GM18502 (cell line): ENCODE data around the gene TMEM203.
A peak's percentile ranks its signal among the peaks of the same experiment; 100 is the strongest.
"Not testable (repeated sequence)": the region's sequence is repeated elsewhere in the genome, so short reads cannot be mapped to it uniquely, and the experiment has no call there.

ENCODE experiments used
- ATAC-seq: cut with Tn5 transposase; IDR thresholded peaks from one replicate; pipeline ENCODE4 v1.9.1; 2021; ENCODE audit warnings: mild to moderate bottlenecking; ENCODE audit not compliant: unreplicated experiment, poor library complexity

Gene TMEM203

DNA sequence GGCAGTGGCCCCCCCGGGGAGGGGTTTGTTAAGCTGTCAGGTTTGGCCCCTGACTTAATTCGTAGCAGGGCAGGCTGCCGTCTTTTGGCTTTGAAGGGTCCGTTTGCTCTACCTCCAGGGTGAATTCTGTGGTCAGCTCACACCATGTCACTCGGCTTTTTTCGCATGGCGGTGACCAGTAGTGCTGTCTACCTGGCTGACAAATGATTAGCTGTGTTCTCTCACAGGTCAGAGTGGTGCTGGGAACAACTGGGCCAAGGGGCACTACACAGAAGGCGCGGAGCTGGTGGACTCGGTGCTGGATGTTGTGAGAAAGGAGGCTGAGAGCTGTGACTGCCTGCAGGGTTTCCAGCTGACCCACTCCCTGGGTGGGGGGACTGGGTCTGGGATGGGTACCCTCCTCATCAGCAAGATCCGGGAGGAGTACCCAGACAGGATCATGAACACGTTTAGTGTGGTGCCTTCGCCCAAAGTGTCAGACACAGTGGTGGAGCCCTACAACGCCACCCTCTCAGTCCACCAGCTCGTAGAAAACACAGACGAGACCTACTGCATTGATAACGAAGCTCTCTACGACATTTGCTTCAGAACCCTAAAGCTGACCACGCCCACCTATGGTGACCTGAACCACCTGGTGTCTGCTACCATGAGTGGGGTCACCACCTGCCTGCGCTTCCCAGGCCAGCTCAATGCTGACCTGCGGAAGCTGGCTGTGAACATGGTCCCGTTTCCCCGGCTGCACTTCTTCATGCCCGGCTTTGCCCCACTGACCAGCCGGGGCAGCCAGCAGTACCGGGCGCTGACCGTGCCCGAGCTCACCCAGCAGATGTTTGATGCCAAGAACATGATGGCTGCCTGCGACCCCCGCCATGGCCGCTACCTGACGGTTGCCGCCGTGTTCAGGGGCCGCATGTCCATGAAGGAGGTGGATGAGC lies 37.1 kb upstream of the TMEM203 start:
- ATAC-seq: no peak

GRCh38 chr9:137241490-137242268 lies 36.2 kb upstream of the TMEM203 start:
- peak; percentile 3 for ATAC-seq

- ATAC-seq: peak; percentile 76
Observed at GRCh38 chr9:137240841-137241489, 35.5 kb upstream of the TMEM203 start, which contains the start of gene TUBB4B. Gene TUBB4B (plus strand): TSS chr9:137241287. CDS start chr9:137241361, 74 bp downstream.

DNA sequence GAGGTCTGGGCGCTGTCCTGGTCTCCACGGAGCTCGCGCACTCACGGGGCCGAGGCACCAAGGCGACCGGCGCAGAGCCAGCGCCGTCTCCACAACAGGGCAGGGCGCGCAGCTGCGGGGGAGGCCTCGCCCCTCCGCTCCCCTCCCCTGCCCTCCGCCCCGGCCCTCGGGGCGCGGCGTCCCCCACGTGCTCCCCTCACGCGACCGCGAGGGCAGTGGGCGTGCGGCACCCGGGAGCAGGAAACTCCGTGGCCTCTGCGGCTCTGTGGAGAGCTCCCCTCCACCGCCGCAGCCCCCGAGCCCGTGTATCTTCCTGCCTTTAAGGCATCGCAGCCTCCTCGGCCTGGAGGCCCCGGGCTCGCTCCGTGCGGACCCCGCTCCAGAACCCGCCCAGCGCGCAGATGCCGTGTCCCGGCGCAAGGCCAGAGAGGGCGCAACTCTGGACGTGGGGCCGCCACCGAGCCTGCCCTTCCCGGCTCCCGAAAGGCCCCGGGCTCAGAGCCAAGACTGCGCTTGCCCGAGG lies 34.9 kb upstream of the TMEM203 start:
- peak; percentile 26 for ATAC-seq

GRCh38 chr9:137239541-137240200 lies 34.2 kb upstream of the TMEM203 start:
- not testable (repeated sequence) for ATAC-seq

DNA sequence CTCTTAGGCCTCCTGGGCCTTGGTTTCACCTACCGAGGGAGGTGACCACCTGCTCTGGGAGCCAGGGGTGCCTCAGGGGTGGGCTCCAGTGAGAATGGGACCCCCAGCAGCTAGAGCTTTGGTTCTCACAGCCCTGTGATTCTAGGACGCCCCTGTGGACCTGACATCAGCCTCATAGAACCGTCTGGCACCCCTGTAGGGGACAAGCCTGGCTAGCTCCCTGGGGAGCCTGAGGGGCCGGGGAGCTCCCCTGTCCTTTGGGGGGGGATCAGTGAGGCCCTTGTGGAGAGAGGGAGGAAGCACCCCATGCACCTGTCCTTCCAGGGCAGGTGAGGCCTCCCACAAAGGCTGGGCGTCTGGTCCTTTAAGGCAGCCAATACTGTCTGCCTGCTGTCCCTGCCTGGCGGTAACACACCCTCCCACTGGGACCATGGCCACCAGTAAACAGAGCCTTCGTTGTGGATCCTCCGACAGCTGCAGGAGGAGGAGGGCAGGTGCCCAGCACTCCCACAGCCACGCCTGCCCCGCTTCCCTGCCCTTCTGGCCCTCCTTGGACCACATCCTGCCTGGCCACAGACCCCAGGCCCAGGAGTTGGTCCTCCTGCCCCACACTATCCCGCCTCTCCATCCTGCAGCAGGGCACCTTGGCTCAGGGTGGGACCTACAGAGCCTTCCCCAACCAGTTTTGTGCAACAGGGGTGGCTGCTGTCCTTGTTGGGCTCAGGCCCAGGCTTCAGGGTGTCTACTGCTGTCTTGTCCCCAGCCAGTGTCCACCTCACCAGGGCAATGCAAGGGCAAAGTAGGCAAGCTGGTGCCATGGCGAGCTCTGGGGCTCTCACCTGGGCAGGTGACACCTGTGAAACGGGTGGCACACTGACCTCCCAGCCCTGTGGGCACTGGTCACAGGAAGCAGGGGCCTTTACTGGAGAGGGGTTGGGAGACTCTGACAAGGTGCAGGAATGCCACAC lies 32.6 kb upstream of the TMEM203 start:
- no peak for ATAC-seq

DNA sequence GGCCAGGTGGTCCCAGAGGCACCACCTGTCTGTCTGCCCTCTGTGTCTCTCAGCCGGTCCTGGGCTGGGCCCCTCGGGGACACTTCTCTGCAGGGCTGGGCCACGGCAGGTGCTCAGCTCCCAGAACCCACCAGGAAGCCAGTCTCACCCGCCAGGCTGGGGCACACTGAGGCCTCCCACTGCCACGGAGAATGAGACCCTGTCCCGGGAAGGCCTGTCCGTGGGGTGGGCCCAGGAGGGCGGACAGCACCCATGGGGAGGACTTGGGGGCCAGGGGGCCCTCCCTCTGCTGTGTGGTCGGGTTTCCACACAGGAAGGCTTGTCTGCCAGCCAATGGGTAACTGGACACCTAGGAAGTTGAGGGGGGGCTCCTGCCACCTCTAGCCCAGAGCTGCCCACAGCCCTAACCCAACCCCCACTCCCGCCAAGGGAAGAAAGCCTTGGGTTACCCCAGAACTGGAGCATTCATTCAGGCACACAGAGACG lies 31.5 kb upstream of the TMEM203 start:
- no peak for ATAC-seq

DNA sequence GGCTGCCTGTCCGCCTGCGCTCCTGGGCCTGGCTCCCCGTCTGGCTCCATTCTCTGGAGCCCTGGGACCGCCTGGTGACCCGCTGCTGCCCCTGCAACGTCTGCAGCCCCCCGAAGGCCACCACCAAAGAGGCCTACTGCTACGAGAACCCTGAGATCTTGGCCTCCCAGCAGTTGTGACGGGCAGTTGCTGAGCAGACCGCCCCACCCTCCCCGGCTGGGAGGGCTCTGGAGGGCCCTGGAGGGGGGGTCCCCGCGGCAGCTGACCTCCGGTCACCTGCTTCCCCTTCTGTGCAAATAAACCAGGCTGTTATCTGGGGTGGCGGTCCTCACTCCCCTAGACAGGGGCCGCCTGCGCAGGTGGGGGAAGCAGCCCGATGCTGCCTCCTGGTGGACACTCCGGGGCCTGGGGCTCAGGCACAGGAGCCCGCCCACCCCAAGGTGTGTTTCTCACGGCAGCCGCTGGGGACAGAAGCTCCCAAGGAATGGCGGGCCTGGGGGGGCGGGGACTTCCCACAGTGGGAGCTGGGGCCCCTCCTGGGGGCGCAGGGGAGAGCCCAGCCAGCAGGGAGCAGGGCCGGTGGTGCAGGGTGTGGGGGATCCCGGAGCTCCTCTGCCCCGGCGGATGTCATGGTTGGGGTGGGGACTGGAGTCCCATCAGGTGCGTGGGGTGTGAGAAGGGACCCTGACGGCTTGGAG lies 30.9 kb upstream of the TMEM203 start:
- no peak for ATAC-seq

GRCh38 chr9:137235424-137236237 lies 30.2 kb upstream of the TMEM203 start:
- ATAC-seq: no peak

GRCh38 chr9:137234758-137235423 lies 29.4 kb upstream of the TMEM203 start:
- no peak for ATAC-seq

- ATAC-seq: no peak
Observed at GRCh38 chr9:137234055-137234697, 28.7 kb upstream of the TMEM203 start.

DNA sequence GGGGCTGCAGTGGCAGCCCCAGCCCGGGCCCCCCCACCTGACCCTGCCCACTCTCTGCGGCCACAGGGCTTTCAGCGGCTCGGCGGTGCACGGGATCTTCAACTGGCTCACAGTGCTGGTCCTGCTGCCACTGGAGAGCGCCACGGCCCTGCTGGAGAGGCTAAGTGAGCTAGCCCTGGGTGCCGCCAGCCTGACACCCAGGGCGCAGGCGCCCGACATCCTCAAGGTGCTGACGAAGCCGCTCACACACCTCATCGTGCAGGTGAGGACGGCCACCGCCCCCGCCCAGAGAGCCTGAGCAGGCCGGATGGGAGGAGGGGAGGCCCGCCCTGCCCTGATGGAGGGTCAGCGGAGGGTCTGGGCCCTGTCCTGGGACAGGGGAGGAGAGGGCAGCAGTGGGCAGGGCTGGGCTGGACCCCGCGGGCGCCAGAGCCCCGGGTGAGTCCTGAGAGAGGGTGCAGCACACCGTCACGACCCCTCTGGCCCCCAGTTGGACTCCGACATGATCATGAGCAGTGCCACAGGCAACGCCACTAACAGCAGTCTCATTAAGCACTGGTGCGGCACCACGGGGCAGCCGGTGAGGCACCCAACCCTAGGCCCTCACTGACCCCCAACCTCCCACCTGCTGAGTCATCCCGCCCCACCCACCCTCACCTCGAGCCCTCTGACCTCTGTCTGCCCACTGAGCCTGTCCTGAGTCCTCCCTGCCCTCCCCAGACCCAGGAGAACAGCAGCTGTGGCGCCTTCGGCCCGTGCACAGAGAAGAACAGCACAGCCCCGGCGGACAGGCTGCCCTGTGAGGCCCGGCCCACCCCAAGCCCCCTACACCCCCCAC lies 27.9 kb upstream of the TMEM203 start:
- ATAC-seq: no peak

DNA sequence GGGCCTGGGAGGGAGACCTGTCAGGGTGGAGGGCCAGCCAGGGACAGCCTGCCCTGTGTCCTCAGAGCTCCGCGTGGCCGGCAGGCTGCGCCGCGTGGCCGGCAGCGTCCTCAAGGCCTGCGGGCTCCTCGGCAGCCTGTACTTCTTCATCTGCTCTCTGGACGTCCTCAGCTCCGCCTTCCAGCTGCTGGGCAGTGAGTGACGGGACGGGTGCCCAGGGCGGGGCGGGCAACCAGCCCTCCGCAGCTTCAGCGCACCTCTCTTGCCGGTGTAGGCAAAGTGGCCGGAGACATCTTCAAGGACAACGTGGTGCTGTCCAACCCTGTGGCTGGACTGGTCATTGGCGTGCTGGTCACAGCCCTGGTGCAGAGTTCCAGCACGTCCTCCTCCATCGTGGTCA lies 27.1 kb upstream of the TMEM203 start:
- no peak for ATAC-seq

- no peak for ATAC-seq
Observed at GRCh38 chr9:137232101-137232500, 26.7 kb upstream of the TMEM203 start.

DNA sequence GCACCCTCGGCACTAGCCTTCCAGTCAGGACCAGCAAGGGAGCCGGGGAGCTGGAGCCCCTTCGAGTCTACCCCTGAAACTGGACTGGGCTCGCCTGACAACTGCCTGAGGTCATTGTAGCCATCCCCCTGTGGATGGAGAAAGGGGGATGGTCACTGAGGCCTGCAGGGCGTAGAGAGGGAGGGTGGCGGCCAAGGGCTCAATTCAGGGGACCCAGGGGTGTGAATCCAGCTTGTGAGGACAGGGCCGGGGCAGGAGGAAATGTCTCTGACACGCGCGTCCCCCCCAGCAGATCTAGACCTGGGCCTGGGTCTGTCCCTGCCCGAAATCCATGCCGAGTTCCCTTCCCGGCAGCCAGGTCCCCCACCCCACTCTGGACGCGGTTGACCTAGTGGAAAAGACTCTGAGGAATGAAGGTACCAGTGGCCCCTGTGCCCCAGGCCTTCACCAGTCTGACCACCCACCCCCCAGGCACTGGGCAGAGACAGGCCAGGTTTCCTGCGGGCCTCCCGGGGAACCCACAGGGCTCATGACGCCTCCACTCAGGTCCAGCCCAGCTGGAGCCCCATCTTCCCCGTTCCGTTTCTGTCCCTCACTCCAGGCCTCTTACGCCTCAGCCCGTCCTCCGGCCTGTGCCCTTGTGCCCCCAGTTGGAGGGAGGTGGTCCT lies 26.1 kb upstream of the TMEM203 start:
- no peak for ATAC-seq
